Stimulated activated CD8-positive, alpha-beta memory T cell treated with anti-CD3 and anti-CD28 coated beads, Interleukin-12 subunit alpha, Interleukin-12 subunit beta, amount 100 ng/mL, for 24 hours (primary cell): ENCODE results near the gene TGFBI.

Experiments used
- DNase-seq: peaks from one replicate; pipeline ENCODE4 v3.0.0-alpha.2; 2020; ENCODE audit errors: extremely low read depth

Gene TGFBI

GRCh38 chr5:136001466-136001981 is 27.3 kb upstream of the TGFBI start:
- no peak for DNase-seq

- DNase-seq, result no peak
Measured at GRCh38 chr5:136004436-136004835, 24.4 kb upstream of the TGFBI start.

- no peak for DNase-seq
Measured at GRCh38 chr5:136005476-136005875, 23.3 kb upstream of the TGFBI start.

GRCh38 chr5:136006164-136006563 is 22.6 kb upstream of the TGFBI start:
- DNase-seq, result no peak

- DNase-seq, result no peak
Measured at GRCh38 chr5:136006761-136007251, 22.0 kb upstream of the TGFBI start.

- DNase-seq, result no peak
Measured at GRCh38 chr5:136007271-136007670, 21.5 kb upstream of the TGFBI start.

- DNase-seq, result no peak
Measured at GRCh38 chr5:136011414-136012001, 17.3 kb upstream of the TGFBI start.

- no peak for DNase-seq
Measured at GRCh38 chr5:136012041-136012804, 16.6 kb upstream of the TGFBI start.

- no peak for DNase-seq
Measured at GRCh38 chr5:136013559-136013958, 15.2 kb upstream of the TGFBI start.

- DNase-seq, result no peak
Measured at GRCh38 chr5:136014049-136015002, 14.5 kb upstream of the TGFBI start.

GRCh38 chr5:136015003-136015375 is 13.8 kb upstream of the TGFBI start:
- DNase-seq, result no peak

- DNase-seq, result no peak
Measured at GRCh38 chr5:136015966-136016650, 12.7 kb upstream of the TGFBI start.

- DNase-seq, result no peak
Measured at GRCh38 chr5:136016945-136017530, 11.8 kb upstream of the TGFBI start.

GRCh38 chr5:136018814-136019783 is 9.7 kb upstream of the TGFBI start:
- DNase-seq, result no peak

GRCh38 chr5:136020001-136020382 is 8.8 kb upstream of the TGFBI start:
- DNase-seq, result no peak

- DNase-seq, result no peak
Measured at GRCh38 chr5:136020383-136021015, 8.3 kb upstream of the TGFBI start.

GRCh38 chr5:136021016-136021405 is 7.8 kb upstream of the TGFBI start:
- DNase-seq, result no peak

- DNase-seq, result no peak
Measured at GRCh38 chr5:136022965-136023364, 5.8 kb upstream of the TGFBI start.

- no peak for DNase-seq
Measured at GRCh38 chr5:136023958-136024541, 4.7 kb upstream of the TGFBI start.
